A549 (cell line): ENCODE measurements around the gene FAM174C. TPM values are rescaled to one million over a fixed set of nuclear protein-coding genes. Genes with fewer than 3 reads are reported as not detected.

Source experiments
- ATAC-seq, 2 experiments: fragments of 200-7000 bp in 1 of 2; fragments of >200 bp in 1 of 2; cut with Nextera tagmentation in 1 of 2; cut with Tn5 transposase in 1 of 2; 3 replicates each; pipeline versions ENCODE4 v1.8.0 to v1.9.1; 2018 to 2020; ENCODE audit warnings: mild to moderate bottlenecking in 1 of 2, moderate library complexity in 1 of 2
- CTCF ChIA-PET: fragments of 300-600 bp; sonication (Branson Sonifier 250); formaldehyde crosslinking; extraction: SDS; loops from one replicate; lab custom pipeline; 2021; ENCODE audit warnings: antibody characterized with exemption, inconsistent platforms; lab: Yijun Ruan, JAX
- POLR2A ChIA-PET: fragments of 350-600 bp; formaldehyde crosslinking; extraction: SDS; loops from one replicate; lab custom pipeline; 2021; ENCODE audit warnings: antibody characterized with exemption, inconsistent platforms; lab: Yijun Ruan, JAX
- DNase-seq, 2 experiments: peaks; one replicate each; pipeline versions ENCODE4 v3.0.0 to v3.0.0-alpha.2; 2011 to 2016; ENCODE audit warnings: low read depth in 1 of 2, low spot score in 1 of 2
- FAIRE-seq: peaks from 2 replicates; lab custom pipeline; 2011; peaks lifted over from hg19 to GRCh38; lab: Jason Lieb, UNC
- H3K27ac ChIP-seq, 2 experiments: fragments of >200 bp; sonication (Bioruptor Twin); formaldehyde crosslinking; 3 replicates each; pipeline ENCODE4 v1.5.1; 2016 to 2017
- H3K4me1 ChIP-seq: fragments of >200 bp; sonication (Bioruptor Twin); formaldehyde crosslinking; 3 replicates; pipeline ENCODE4 v1.6.1; 2016
- H3K4me2 ChIP-seq: fragments of >200 bp; sonication (Bioruptor Twin); formaldehyde crosslinking; 3 replicates; pipeline ENCODE4 v1.6.1; 2016
- H3K4me3 ChIP-seq: fragments of >200 bp; sonication (Bioruptor Twin); formaldehyde crosslinking; 3 replicates; pipeline ENCODE4 v1.5.1; 2016
- H3K9me3 ChIP-seq: fragments of >200 bp; sonication (Bioruptor Twin); formaldehyde crosslinking; 3 replicates; pipeline ENCODE4 v1.6.1; 2016
- BCL3 ChIP-seq: fragments of >200 bp; sonication (Bioruptor Twin); formaldehyde crosslinking; IDR thresholded peaks from 3 replicates; pipeline ENCODE4 v1.6.1; 2016
- CHD4 ChIP-seq: fragments of 200-600 bp; sonication (generic); IDR thresholded peaks from 2 replicates; pipeline ENCODE4 v1.6.1; 2016; ENCODE audit warnings: antibody characterized with exemption, mild to moderate bottlenecking, borderline replicate concordance
- E2F6 ChIP-seq: IDR thresholded peaks from 2 replicates; pipeline ENCODE4 v1.6.1; 2012; ENCODE audit warnings: low read depth, borderline replicate concordance
- EHF ChIP-seq: fragments of 250-450 bp; sonication (Bioruptor Pico); IDR thresholded peaks from 2 replicates; pipeline ENCODE4 v1.5.0; 2020; ENCODE audit warnings: mild to moderate bottlenecking
- EP300 ChIP-seq, 2 experiments: fragments of >200 bp; sonication (Bioruptor Twin); formaldehyde crosslinking; IDR thresholded peaks; 2 replicates in 1 of 2; 3 replicates in 1 of 2; pipeline ENCODE4 v1.6.1; 2016 to 2017
- ESRRA ChIP-seq: fragments of 150-350 bp; IDR thresholded peaks from 2 replicates; pipeline ENCODE4 v1.6.1; 2014; ENCODE audit warnings: mild to moderate bottlenecking, low read length, borderline replicate concordance
- GATA3 ChIP-seq: IDR thresholded peaks from 2 replicates; pipeline ENCODE4 v1.6.1; 2012; ENCODE audit warnings: borderline replicate concordance
- HDAC2 ChIP-seq: fragments of 200-600 bp; sonication (generic); IDR thresholded peaks from 2 replicates; pipeline ENCODE4 v1.6.1; 2016
- HOXA7 ChIP-seq: fragments of 250-450 bp; sonication (Bioruptor Pico); IDR thresholded peaks from 2 replicates; pipeline ENCODE4 v1.5.0; 2020; ENCODE audit warnings: mild to moderate bottlenecking, moderate library complexity
- HOXB13 ChIP-seq: fragments of 250-450 bp; sonication (Bioruptor Pico); IDR thresholded peaks from 2 replicates; pipeline ENCODE4 v1.5.0; 2020; ENCODE audit warnings: low read depth, mild to moderate bottlenecking, moderate library complexity
- HOXB5 ChIP-seq: fragments of 250-450 bp; sonication (Bioruptor Pico); IDR thresholded peaks from 2 replicates; pipeline ENCODE4 v1.5.0; 2020; ENCODE audit warnings: mild to moderate bottlenecking, moderate library complexity
- JUN ChIP-seq, 2 experiments: fragments of >200 bp; sonication (Bioruptor Twin); formaldehyde crosslinking; IDR thresholded peaks; 2 replicates in 1 of 2; 3 replicates in 1 of 2; pipeline ENCODE4 v1.6.1; 2016 to 2017
- JUNB ChIP-seq: fragments of >200 bp; sonication (Bioruptor Twin); formaldehyde crosslinking; IDR thresholded peaks from 2 replicates; pipeline ENCODE4 v1.6.1; 2016
- KDM1A ChIP-seq: fragments of 200-600 bp; sonication (generic); IDR thresholded peaks from 2 replicates; pipeline ENCODE4 v1.6.1; 2016; ENCODE audit warnings: low read depth, mild to moderate bottlenecking
- MAX ChIP-seq: IDR thresholded peaks from 2 replicates; pipeline ENCODE4 v1.6.1; 2012
- NFE2L2 ChIP-seq: fragments of 150-350 bp; conservative IDR thresholded peaks from 2 replicates; pipeline ENCODE4 v1.6.1; 2014; ENCODE audit warnings: low read length
- PHF8 ChIP-seq: fragments of 200-600 bp; sonication (generic); IDR thresholded peaks from 2 replicates; pipeline ENCODE4 v1.6.1; 2016; ENCODE audit warnings: low read depth, mild to moderate bottlenecking, antibody characterized with exemption, moderate library complexity, borderline replicate concordance
- POLR2A ChIP-seq: IDR thresholded peaks from 2 replicates; pipeline ENCODE4 v1.6.1; 2012; ENCODE audit warnings: mild to moderate bottlenecking, low read length
- RARB ChIP-seq: fragments of 250-450 bp; sonication (Bioruptor Pico); IDR thresholded peaks from 2 replicates; pipeline ENCODE4 v1.8.0; 2021; ENCODE audit warnings: mild to moderate bottlenecking, moderate library complexity
- RCOR1 ChIP-seq: fragments of 150-350 bp; IDR thresholded peaks from 2 replicates; pipeline ENCODE4 v1.6.1; 2014; ENCODE audit warnings: antibody characterized with exemption, low read length, low read depth
- RNF2 ChIP-seq: fragments of 200-600 bp; sonication (generic); IDR thresholded peaks from 2 replicates; pipeline ENCODE4 v1.6.1; 2016; ENCODE audit warnings: low read depth, mild to moderate bottlenecking, antibody characterized with exemption, moderate library complexity, borderline replicate concordance
- TFCP2L1 ChIP-seq: fragments of 250-450 bp; sonication (Bioruptor Pico); IDR thresholded peaks from 2 replicates; pipeline ENCODE4 v1.5.0; 2021; ENCODE audit warnings: mild to moderate bottlenecking
- TP53 ChIP-seq: fragments of 250-450 bp; sonication (Bioruptor Pico); IDR thresholded peaks from 2 replicates; pipeline ENCODE4 v1.5.0; 2021; ENCODE audit warnings: mild to moderate bottlenecking, moderate library complexity
- WGBS: methylation state at CpG from one replicate; pipeline ENCODE4 v1.1.6; 2017; ENCODE audit errors: missing lambda C conversion rate; 5-methylcytosine and 5-hydroxymethylcytosine counted together
- polyA plus RNA-seq, 4 experiments: library from polyadenylated mRNA; depleted of rRNA in 3 of 4; stranded (reverse); fragments of >200 nt; fragmentation: RNase III in 1 of 4; extraction: RNeasy Plus Mini Kit Qiagen cat#74134 plus additional on column Dnase treatment in 1 of 4; gene quantifications; 2 replicates in 3 of 4; 3 replicates in 1 of 4; pipeline ENCODE4 v1.2.3, GENCODE V29; 2011 to 2017

The FAM174C gene
- polyA plus RNA-seq, 2 of the 4 experiments (the other 2 are of a cell fraction): 24.8 to 37.1 TPM

GRCh38 chr19:1265615-1266128, 9.7 kb upstream of the FAM174C start:
- FAIRE-seq (no peak), DNase-seq (peak; percentile 31 to 67), ATAC-seq (peak; percentile 1 to 5; a peak in 5 of 6 replicates)
- Histone ChIP-seq H3K9me3 (no peaks in the 10 kb centered on the region), H3K27ac (peak overlapping the region; percentile 90 to 100), H3K4me3 (peak overlapping the region; percentile 53), H3K4me1 (peaks cover 57% of the 10 kb centered on the region), H3K4me2 (peak overlapping the region; percentile 95)
- ChIA-PET POLR2A (interaction anchor here (1.5 to 3.8 kb wide), 5 partner anchors 10 to 22 kb away, joined by 5 to 42 read pairs (median 14); partner anchors contain the start of gene FAM174C), CTCF (interaction anchor here (1.2 to 18.7 kb wide), 7 partner anchors 10 to 223 kb away, joined by 3 to 500 read pairs (median 8); partner anchors contain the start of gene ATP5F1D)
- no peak for TF ChIP-seq CHD4
- TF ChIP-seq JUNB: peak; percentile 5; the same call in 1 of the 2 replicates
- TF ChIP-seq GATA3: peak; percentile 8; the same call in 1 of the 2 replicates
- TF ChIP-seq BCL3: peak; percentile 19; the same call in 1 of the 3 replicates
- TF ChIP-seq NFE2L2: no peak
- TF ChIP-seq POLR2A: 0 out of 2 replicates have a peak, but pooled peaks have one; percentile 5
- TF ChIP-seq EHF (CRISPR knock-in tag): no peak
- WGBS: 4% methylated on average over 9 of the region's 28 CpGs

GRCh38 chr19:1266129-1266915, 9.0 kb upstream of the FAM174C start:
- peak overlapping the region; percentile 90 to 100 for H3K27ac ChIP-seq
- ChIA-PET POLR2A (interaction anchor here (0.6 to 3.8 kb wide), 7 partner anchors 9 to 417 kb away, joined by 3 to 42 read pairs (median 13); partner anchors contain the start of gene FAM174C), CTCF (interaction anchor here (0.6 to 18.7 kb wide), 17 partner anchors 9 to 290 kb away, joined by 3 to 500 read pairs (median 4); partner anchors contain the start of genes ATP5F1D and FAM174C)
- no peaks in the 10 kb centered on the region for H3K9me3 ChIP-seq
- H3K4me2 ChIP-seq: peak overlapping the region; percentile 95
- no peak for TF ChIP-seq RARB (CRISPR knock-in tag)
- no peak for TF ChIP-seq ESRRA
- 0 out of 5 replicates have a peak, but pooled peaks of 1 of the 2 experiments have one; percentile 14 for TF ChIP-seq EP300 (IDR thresholded peaks at IDR 0.05)
- no peak; the same call in 1 of the 2 replicates for TF ChIP-seq GATA3
- TF ChIP-seq JUN (IDR thresholded peaks at IDR 0.05): peak in 1 of 2 experiments; percentile 74; a peak in 2 of 5 replicates
- TF ChIP-seq HOXA7 (CRISPR knock-in tag): 0 out of 2 replicates have a peak, but pooled peaks have one; percentile 58
- TF ChIP-seq PHF8: no peak
- TF ChIP-seq KDM1A: no peak
- TF ChIP-seq E2F6: peak; percentile 41; the same call in 1 of the 2 replicates
- no peak for TF ChIP-seq TFCP2L1
- TF ChIP-seq HOXB5 (CRISPR knock-in tag): no peak
- no peak for TF ChIP-seq CHD4
- TF ChIP-seq HDAC2: no peak
- TF ChIP-seq HOXB13: no peak
- TF ChIP-seq MAX: peak; percentile 49; the same call in 1 of the 2 replicates
- no peak for TF ChIP-seq NFE2L2
- TF ChIP-seq RNF2: no peak
- no peak for TF ChIP-seq TP53
- no peak for TF ChIP-seq RCOR1
- TF ChIP-seq BCL3: 0 out of 3 replicates have a peak, but pooled peaks have one; percentile 3
- TF ChIP-seq, all 56 proteins: peak for 6
- WGBS: under 1% methylated on average over 21 of the region's 84 CpGs
- Histone ChIP-seq H3K4me1 (peaks cover 64% of the 10 kb centered on the region), H3K4me3 (peak overlapping the region; percentile 53)
- DNase-seq: peak; percentile 65 to 87
- ATAC-seq: peak; percentile 18 to 55
- FAIRE-seq: no peak
